ENCODE results near the gene GPR65. TPM values are rescaled to one million over a fixed set of nuclear protein-coding genes. Genes with fewer than 3 reads are reported as not detected.

GPR65 gene
- total RNA-seq, 4 donors from 2014 or later = 0.44 to 1.3 (median 0.70) TPM

DNA sequence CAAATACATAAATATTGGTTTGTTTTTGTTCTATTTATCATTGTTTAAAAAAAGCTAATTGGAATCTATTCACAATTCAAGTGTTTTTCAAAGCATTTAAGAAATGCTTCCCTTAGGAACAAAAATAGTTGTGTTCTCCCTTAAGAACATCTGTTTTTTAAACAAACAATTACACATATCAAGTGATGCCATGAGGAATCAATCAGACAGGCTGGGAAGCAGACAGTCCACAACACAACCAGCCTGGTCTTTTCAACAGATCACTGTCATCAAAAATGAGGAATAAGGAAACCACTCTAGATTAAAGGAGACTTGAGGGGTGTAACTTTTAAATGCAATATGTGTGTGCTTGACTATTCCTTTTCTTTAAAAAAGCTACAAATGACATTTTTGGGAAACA, 37.4 kb upstream of the GPR65 start:
- H3K27me3 ChIP-seq = no peaks in the 10 kb centered on the region
- H3K36me3 ChIP-seq = peaks cover 0 to 6% of the 10 kb centered on the region in 2 donors
- H3K27ac ChIP-seq = no peak overlapping the region
- intact Hi-C loops (cut with DNase I) = no loop called here
- DNase-seq = no peak
- no peak for TF ChIP-seq POLR2A (IDR thresholded peaks at IDR 0.05)
- TF ChIP-seq, protein P1, sequence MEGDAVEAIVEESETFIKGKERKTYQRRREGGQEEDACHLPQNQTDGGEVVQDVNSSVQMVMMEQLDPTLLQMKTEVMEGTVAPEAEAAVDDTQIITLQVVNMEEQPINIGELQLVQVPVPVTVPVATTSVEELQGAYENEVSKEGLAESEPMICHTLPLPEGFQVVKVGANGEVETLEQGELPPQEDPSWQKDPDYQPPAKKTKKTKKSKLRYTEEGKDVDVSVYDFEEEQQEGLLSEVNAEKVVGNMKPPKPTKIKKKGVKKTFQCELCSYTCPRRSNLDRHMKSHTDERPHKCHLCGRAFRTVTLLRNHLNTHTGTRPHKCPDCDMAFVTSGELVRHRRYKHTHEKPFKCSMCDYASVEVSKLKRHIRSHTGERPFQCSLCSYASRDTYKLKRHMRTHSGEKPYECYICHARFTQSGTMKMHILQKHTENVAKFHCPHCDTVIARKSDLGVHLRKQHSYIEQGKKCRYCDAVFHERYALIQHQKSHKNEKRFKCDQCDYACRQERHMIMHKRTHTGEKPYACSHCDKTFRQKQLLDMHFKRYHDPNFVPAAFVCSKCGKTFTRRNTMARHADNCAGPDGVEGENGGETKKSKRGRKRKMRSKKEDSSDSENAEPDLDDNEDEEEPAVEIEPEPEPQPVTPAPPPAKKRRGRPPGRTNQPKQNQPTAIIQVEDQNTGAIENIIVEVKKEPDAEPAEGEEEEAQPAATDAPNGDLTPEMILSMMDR (IDR thresholded peaks at IDR 0.05) = no peak
- H3K9me3 ChIP-seq = no peaks in the 10 kb centered on the region
- H3K4me3 ChIP-seq (replicated peaks in 1 of 3) = no peak overlapping the region
- no peaks in the 10 kb centered on the region for H3K4me1 ChIP-seq

DNA sequence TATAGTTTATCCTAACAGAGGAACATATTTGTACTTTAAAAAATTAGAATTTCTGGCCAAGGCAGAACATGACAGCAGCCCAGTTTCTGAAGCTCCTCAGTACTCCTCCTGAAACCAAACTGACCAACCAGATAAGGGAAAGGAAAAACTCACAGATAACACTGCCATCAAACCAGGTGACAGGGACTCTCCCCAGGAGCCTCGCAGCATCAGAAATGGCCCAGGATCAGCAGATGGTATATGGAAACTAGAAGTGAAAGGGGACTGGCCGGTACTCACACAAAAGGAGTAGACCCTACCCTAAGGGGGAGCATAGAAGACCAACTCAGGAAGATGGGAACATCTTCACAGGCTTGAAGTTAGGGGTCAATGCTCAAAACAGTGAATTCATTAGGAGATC, 33.9 kb upstream of the GPR65 start:
- intact Hi-C loops (cut with DNase I) = no loop called here
- Histone ChIP-seq H3K27me3 (no peaks in the 10 kb centered on the region), H3K36me3 (peaks cover 0 to 6% of the 10 kb centered on the region in 2 donors), H3K4me3 (replicated peaks in 1 of 3) (no peak overlapping the region), H3K27ac (no peak overlapping the region), H3K9me3 (no peaks in the 10 kb centered on the region), H3K4me1 (no peaks in the 10 kb centered on the region)
- no peak for DNase-seq
- 79 to 94% methylated on average over 2 of the region's 2 CpGs for WGBS, 2 donors
- TF ChIP-seq, protein P1 (IDR thresholded peaks at IDR 0.05) = no peak
- TF ChIP-seq POLR2A (IDR thresholded peaks at IDR 0.05) = no peak

DNA sequence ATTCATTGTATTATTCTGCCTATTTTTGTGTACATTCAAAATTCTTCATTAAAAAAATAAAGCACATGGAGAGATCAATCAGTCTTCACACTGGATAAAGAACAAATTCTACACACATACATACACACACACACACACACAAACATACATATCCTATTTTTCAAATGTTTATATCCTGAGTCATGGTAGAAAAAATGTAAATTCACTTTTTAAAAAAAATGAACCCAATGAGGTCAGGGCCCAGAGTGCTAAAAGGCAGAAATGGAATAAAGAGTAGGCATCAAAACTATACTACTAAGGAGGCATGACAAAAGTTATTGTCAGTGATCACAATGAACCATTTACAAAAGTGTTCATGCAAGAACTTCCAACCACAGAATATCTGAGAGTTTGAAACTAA, 29.3 kb upstream of the GPR65 start:
- Histone ChIP-seq H3K27ac (no peak overlapping the region), H3K4me3 (replicated peaks in 1 of 3) (no peak overlapping the region), H3K27me3 (no peaks in the 10 kb centered on the region), H3K4me1 (no peaks in the 10 kb centered on the region), H3K36me3 (peaks cover 0 to 2% of the 10 kb centered on the region in 2 donors), H3K9me3 (no peaks in the 10 kb centered on the region)
- no peak for DNase-seq
- TF ChIP-seq, protein P1 (IDR thresholded peaks at IDR 0.05) = no peak
- TF ChIP-seq POLR2A (IDR thresholded peaks at IDR 0.05) = no peak
- intact Hi-C loops (cut with DNase I) = no loop called here

DNA sequence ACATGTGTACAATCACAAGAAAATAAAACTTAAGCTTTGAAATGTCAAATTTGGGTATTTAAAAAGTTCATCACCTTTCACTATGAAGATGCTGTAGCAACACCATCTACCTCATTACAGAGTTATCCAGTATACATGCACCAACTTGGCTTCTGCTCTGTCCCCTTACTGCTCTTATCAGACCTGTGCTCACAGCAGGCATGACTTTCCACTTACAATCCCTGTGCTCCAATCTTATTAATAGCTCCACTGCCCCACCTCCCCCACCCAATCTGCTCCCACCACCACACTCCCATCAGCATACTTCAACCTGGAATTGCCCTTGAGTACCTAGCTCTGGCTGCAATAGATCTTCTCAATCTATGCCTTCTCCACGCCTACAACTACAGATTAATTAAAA, 25.2 kb upstream of the GPR65 start:
- H3K27ac ChIP-seq = no peak overlapping the region
- intact Hi-C loops (cut with DNase I) = no loop called here
- WGBS, 2 donors = 93 to 100% methylated on average over 1 of the region's 1 CpG
- TF ChIP-seq, protein P1 (IDR thresholded peaks at IDR 0.05) = no peak
- TF ChIP-seq POLR2A (IDR thresholded peaks at IDR 0.05) = no peak
- no peak for DNase-seq
- peaks cover 0 to 3% of the 10 kb centered on the region in 2 donors for H3K36me3 ChIP-seq
- H3K4me1 ChIP-seq = no peaks in the 10 kb centered on the region
- no peaks in the 10 kb centered on the region for H3K9me3 ChIP-seq
- no peaks in the 10 kb centered on the region for H3K27me3 ChIP-seq
- no peak overlapping the region for H3K4me3 ChIP-seq (replicated peaks in 1 of 3)

DNA sequence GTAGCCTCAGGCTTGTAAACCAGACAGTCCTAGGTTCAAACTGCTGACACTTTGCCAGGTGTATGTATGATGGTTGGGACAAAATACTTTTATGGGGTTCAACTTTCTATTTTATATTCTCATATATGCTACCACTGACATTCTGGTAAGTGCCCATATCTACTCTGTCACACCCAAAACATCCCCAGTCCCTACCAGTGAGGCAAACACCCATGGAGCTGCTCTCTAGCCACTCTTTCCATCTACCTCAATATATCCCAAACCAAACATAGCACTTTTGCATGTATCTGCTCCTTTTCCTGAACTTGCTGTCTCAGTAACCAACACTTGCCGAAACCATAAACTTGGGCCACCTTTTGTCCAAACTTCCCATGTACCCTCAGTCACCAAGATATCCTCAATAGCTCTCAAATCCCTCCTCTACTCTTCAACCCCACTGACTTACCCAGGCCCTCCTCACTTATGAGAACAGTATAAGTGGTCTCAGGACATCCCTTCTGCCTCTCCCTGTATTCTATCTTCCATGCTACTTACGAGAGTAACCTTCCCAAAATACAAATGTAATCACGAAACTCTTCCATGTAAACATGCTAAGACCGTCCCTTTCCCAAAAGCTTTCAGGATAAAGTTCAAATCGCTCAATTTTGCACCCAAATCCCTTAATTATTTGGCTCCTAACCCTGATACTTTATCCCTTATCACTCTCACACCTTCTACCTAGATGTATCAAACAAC, 15.5 kb upstream of the GPR65 start:
- no peak overlapping the region for H3K4me3 ChIP-seq (replicated peaks in 1 of 3)
- H3K4me1 ChIP-seq = peaks cover 0 to 10% of the 10 kb centered on the region in 2 donors
- no peaks in the 10 kb centered on the region for H3K36me3 ChIP-seq
- H3K27ac ChIP-seq = no peak overlapping the region
- TF ChIP-seq, protein P1 (IDR thresholded peaks at IDR 0.05) = no peak
- TF ChIP-seq POLR2A (IDR thresholded peaks at IDR 0.05) = no peak
- DNase-seq = no peak
- intact Hi-C loops (cut with DNase I) = no loop called here
- H3K9me3 ChIP-seq = no peaks in the 10 kb centered on the region
- no peaks in the 10 kb centered on the region for H3K27me3 ChIP-seq
- 86 to 97% methylated on average over 5 of the region's 5 CpGs for WGBS, 2 donors

All from thyroid gland (tissue), 4 donors.